ENCODE results near the gene KIAA0232.
"Not testable (repeated sequence)": the region's sequence is repeated elsewhere in the genome, so short reads cannot be mapped to it uniquely, and the experiment has no call there.

KIAA0232 gene

DNA sequence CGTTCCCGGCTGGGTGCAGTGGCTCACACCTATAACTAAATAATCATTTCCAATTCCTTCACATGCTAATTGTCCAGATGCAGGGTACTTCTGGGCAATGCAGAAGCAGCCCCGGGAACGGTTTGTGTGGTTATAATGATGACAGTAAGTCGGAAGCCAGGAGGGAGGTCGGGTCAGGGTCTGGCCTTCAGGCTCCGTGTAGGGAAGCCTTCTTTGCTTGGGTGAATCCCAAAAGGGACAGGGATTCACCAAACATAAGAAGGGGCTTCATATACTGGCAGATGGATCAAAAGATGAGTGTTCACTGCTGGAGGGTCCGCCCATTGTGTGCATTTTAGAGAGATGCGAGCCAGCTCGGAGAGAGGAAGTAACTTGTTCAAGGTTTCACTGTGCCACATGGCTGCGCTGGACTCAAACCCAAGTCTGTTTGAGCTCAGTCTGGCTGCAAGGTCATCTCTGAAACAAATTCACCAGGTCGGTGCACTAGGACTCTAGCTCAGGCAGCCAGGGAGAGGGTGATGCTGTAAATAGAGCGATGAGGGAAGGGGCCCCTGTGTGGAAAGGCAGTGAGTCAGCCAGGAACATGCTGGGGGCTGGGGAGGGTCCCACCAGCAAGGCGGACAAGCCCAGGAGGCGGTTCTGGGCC lies 4.8 kb upstream of the KIAA0232 start:
- no peak for DNase-seq

DNA sequence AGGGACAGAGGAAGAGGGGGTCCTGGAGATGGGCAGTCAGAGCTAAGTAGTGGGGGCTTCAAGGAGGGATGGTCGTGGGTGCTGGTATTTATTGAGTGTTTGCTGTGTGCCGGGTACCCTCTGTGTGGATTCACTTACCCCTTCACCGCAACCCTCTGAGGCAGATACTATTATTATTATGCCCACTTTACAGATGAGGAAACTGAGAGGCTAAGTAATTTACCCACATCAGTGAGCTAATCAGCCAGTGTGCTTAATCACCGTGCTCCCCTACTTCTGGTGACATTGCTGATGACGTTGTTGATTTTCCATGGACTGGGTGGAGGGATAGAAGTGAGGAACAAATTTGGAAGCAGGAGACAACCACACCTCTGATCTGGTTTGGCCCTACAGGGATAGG lies 4.1 kb upstream of the KIAA0232 start:
- no peak for DNase-seq

DNA sequence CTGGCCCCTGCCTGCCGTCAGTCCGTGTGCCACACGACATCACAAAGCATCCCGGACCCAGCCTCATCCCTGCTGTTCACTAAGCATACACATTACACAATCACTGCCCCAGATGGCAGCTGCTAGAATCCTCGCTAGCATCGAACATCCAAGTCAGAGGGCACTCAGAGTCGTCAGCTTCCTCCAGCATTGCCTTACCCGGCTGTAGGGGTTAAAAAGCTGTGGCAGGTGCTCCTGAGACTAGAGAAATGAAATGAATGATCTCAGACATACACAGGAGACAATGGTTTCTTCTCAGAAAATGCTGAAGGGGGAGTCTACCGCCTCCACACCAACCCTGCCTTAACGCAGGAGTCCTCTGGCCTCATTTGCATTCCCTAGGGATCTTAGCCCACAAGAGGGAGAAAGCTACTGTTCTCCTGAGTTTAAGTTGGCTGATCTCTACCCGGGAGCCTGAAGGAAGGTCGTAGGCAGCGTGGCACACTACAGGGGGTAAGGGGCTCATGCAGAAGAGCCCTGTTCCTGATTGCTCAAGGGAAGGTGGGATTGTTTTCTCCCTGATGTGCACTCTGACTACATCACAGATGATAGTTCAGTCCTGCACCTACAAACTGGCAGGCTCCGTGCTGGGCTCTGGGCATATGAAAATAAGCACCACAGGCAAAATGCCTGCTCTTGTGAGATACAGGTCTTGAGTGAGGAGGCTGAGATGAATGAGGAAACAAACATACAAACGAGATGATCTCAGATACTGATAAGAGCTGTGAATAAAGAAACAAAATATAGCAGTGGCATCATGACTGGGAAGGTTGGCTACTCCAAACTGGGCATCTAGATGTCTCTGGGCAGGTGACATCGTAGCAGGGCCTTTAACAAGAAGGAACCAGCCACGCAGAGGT lies 2.6 kb upstream of the KIAA0232 start:
- no peak for DNase-seq

DNA sequence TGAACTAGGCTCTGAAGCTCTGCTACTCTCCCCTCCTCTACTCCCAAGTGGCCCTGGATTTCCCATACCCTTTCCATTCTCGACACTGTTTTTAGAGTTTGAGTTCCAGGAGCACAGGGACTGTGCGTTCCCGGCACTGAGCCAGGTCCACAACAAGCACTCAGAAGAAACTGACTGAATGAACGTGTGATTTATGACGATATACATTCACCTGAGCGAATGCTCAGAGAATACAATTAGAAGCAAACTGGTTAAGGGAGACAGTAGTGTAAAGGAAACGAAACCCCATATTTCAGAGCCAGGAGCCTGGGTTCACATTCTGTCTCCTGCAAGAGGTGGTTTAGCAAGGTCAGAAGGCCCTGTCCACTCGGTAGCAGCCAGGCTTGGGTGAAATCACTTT lies 1.4 kb upstream of the KIAA0232 start:
- no peak for DNase-seq

DNA sequence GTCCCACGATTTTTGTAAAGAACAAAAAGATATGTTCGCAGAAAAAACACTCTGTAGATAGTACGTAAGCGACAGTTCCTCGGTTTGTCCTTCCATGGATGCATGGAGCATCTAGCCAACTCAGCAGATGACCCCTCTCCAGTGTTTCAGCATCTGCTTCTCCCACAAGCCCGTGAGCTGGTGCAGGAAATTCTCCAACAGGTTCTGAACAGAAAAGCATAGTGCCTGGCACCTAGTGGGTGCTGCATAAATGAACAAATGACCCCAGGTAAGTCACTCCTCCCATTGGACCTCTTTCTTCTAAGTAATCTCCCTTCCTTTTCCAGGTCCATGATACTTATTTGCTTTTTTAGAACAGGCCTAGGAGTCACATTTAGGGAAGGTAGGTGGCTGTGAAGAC lies 966 bp upstream of the KIAA0232 start:
- DNase-seq: no peak

DNA sequence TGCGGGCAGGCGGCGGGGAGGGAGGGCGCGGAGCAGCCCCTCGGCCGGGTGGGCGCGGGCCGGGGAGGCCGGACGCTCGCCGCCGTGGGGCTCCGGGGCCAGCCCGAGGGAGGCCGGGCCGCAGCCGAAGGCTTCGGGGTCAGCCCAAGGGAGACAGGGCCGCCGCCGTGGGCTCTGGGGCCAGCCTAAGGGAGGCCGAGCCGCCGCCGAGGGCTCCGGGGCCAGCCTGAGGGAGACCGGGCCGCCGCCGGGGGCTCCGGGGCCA lies 251 bp downstream of the KIAA0232 start:
- DNase-seq: no peak

DNA sequence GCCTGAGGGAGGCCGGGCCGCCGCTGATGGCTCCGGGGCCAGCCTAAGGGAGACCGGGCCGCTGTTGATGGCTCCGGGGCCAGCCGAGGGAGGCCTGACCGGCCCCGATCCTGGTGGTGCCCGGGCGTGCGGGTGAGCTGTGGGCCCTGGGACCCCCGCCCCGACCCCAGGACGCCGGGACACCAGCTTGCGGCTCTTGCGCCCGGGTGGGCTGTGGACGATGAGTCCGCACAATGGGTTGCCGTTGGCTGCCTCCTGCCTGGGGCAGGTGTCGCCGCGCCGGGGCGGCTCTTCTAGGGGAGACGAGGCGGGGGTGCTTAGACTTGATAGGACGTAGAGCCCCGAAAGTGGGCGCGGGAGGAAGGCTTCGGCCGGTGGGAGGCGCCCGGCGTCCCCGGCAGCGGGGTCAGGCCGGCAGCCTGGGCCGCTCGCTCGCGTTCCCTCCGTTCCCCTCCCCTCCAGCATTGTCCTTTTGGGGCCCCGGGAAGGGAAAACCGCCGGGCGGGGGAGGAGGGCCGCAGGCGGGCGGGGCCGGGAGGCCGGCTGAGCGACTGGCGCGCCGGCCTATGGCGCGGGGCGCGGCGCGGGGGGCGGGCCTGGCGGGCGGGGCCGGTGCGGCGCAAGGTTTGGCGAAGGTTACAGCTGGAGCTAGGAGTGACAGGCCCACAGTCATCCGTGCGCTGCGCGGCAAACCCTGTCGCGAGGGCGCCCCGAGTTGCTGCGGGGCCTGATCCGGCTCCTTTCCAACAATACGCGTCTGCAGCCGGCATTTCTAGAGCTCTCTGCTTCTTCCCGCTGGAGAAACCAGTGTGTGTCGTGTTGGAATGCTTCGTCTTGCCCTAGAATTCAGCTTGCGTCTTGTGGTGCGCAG lies 819 bp downstream of the KIAA0232 start:
- DNase-seq: peak; percentile 82 to 86

DNA sequence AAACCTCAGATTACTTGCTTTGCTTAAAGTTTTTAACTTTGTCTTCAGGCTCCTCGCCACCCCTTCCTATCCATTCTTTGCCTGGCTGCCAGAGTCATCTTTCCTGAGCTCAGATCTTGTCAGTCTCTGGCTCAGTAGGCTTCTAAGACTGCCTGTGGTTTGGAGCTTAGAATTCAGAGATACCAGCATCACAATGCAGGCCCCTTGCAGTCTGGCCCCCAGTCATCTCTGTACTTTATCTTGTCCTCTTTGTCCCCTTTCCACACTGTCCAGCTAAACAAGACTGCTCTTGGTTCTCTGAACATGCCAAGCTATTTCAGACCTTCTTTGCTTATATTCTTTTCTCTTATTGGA lies 3.0 kb downstream of the KIAA0232 start:
- no peak for DNase-seq

DNA sequence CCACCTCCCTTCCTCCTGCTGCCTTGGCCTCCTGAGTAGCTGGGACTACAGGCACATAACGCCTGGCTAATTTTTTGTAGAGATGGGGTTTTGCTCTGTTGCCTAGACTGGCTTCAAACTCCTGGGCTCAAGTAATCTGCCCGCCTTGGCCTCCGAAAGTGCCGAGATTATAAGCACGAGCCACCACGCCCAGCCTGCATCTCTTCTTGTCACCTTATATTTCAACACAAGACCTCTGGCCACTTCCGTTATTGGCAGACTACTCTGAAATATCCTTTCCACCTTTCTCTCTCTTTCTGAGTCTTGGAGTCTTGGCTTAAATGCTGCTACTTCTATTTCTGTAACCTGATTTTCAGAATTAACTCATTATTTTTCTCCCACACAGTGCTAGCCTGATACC lies 5.6 kb downstream of the KIAA0232 start:
- no peak for DNase-seq

DNA sequence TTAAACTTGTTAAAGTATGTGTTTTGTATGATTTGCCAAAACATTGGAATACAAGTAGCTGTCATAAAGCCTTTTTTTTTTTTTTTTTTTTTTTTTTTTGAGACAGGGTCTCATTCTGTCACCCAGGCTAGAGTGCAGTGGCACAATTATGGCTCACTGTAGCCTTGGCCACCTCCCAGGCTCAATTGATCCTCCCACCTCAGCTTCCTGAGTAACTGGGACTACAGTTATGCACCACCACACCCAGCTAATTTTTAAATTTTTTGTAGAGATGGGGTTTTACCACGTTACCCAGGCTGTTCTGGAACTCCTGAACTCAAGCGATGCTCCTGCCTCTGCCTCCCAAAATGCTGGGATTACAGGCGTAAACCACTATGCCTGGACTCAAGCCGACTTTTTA lies 8.7 kb downstream of the KIAA0232 start:
- DNase-seq: not testable (repeated sequence)

DNA sequence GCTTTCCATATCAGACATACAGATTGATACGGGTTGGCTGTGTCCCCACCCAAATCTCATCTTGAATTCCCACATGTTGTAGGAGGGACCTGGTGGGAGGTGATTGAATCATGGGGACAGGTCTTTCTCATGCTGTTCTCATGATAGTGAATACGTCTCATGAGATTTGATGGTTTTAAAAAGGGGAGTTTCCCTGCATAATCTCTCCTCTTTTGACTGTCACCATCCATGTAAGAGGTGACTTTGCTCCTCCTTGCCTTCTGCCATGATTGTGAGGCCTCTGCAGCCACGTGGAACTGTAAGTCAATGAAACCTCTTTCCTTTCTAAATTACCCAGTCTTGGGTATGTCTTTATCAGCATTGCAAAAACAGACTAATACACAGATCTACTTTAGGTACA lies 9.3 kb downstream of the KIAA0232 start:
- not testable (repeated sequence) for DNase-seq

DNA sequence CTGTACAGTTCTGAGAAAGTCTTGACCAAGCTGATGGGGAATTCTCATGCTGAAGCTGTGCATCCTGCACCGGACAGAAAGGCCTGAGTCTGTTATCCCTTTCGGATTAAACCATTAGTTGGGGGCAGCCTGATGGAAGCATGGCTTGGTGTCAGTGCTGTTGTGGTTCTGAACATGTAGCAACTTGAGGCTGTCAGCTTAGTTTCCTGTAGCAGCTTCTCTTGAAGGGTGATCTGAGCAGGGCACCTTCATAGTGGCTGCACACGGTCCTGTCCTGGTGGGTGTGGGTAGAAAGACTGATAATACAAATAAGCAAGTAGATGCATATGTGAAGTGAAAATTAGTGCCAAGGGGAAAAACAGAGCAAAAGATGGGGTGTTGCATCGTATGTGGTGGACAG lies 11.7 kb downstream of the KIAA0232 start:
- no peak for DNase-seq

DNA sequence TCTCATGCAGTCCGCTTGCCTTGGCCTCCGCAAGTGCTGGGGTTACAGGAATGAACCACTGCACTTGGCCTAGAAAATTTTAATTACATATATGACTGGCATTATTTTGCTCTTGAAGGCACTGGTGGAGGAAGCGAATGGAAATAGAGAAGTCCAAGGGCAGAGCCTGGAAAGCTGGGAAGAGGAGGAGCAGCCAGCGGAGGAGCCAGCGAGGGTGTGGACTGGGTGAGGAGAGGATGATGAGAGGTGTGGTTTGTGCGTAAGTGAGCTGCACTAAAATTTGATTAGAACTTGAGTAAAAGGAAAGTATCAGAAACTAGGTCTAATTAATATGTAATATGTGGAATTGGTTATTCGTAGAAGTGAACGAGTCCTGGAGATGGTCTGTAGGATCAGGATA lies 13.3 kb downstream of the KIAA0232 start:
- DNase-seq: no peak

DNA sequence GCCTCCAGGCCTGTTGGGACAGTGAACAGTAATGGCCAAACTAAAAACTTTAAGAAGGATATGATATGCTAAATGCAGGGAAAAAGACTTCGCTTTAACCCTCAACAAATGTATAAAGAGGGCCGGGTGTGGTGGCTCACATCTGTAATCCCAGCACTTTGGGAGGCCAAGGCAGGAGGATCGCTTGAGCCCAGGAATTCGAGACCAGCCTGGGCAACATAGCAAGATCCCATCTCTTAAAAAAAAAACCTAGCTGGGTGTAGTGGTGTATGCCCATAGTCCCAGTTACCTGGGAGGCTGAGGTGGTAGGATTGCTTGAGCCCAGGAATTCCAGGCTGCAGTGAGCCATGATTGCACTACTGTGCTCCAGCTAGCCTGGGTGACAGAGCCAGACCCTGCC lies 14.8 kb downstream of the KIAA0232 start:
- DNase-seq: not testable (repeated sequence)

DNA sequence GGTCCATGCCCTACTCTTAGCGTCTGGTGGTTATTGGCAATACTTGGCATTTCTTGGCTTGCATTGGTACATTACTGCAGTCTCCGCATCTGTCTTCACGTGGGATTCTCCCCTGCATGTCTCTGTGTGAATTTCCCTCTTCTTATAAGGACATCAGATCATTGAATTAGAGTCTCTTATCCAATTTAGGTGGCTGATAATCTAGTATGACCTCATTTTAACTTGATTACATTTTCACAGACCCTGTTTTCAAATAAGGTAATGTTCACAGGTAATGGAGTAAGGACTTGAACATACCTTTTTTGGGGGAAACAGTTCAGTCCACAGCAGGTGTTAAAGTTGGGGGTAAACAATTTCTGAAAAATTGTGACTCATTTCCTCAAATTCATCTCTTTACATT lies 16.6 kb downstream of the KIAA0232 start:
- DNase-seq: no peak

DNA sequence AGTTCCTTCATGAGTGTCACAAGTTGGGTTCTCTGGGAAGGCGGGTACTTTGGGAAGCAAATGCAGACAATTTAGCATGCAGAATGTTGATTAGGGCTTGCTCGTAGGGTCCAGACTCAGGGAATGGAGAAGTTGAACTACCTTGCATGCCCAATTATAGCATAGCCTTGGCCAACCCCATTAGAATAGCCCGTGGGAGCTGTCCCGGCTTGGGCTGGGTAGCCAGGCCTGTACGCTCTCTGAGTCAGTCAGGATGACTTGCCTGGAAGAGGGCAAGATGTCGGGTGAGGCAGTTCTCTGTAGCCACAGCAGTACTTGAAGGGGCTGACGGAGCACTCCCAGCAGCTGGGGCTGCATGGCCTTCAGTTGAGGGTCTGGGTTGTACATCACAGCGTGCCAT lies 19.5 kb downstream of the KIAA0232 start:
- DNase-seq: no peak

DNA sequence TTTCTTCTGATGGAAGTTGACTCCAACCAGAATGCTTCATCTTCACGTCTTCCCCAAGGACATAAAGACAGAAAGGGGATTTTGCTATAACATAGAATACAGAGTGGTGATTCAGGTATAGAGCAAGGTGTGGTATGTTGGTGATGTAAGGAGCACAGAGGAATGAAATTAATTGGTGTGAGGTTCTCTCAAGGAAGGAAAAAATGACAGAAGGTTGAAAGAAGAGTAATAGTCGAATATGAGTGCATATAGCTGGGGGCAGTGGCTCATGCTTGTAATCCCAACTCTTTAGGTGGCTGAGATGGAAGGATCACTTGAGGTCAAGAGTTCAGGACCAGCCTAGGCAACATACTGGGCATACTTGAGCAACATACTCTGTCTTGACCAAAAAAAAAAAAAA lies 20.1 kb downstream of the KIAA0232 start:
- no peak for DNase-seq

DNA sequence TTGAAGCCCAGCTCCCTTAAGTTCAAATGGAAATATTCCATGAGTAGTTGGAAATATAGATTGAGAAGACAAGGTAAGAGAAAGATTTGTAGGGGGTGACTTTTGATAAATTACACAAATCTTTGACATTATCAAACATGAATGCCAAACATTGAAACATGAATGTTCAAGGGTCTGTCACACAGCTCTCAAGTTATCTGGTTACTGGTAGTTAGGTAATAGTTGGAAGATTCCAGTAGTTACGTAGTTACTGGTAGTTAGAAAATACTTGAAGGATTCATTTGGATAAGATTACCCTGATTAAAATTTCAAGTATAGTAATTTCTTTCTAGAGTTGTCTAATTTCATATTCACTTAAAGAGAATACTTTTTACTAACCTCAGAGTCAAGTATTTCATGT lies 20.7 kb downstream of the KIAA0232 start:
- DNase-seq: no peak

DNA sequence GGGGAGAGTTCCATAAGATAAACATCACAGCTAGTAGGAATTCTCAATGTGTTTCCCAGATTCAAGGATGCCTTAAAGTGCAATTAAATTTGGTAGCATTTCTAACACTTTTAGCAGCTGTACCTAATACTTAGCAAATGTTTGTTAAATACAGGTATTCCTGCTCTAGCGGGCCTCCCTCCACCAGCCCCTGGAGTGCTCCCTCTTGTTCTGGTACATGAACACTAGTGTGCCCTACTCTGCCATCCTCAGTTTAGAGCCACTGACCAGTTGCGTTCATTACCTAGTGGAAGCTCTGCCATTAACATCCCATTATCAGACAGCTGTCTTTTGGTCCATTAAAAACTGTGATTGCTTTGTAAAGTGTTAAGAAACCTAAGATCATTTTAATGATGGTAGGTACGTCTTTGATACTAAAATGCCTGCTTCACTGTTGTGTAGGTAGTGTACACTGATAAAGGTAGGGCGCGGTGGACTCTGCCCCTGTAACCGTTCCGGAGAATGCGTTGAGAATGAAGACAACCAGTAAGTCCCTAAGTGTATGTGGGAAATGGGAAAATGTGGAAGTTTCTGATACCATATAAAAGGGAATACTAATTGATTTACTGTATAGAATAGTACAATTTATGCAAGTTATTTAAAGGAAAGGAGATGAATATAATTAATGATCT lies 21.7 kb downstream of the KIAA0232 start:
- DNase-seq: no peak

DNA sequence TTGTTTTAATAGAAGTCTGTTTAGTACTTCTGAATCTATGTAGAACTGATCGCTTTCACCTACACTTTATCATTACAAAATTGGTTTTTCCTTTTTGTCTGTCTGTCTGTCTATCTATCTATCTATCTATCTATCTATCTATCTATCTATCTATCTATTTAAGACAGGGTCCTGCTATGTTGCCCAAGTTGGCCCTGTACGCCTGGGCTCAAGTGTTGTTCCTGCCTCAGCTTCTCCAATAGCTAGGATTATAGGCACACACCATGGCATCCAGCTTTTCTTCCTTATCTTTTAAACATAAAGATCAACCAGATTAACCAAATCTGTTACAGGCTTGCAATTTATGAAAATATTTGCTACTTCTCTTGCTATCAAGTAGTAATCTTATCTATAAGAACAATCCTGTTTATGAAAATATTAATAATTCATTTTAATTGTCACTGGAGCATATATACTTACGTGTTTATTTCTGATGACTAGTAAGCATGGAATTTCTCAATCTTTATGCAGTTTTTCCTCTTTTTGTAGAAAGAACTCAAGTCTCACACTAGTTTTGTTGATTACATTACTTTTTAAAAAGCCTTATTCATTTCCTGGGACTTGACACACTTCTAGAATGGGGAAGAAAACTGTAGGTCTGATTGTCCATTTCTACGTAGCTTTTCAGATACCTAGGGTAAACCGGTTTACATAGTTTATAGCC lies 24.5 kb downstream of the KIAA0232 start:
- DNase-seq: no peak

DNA sequence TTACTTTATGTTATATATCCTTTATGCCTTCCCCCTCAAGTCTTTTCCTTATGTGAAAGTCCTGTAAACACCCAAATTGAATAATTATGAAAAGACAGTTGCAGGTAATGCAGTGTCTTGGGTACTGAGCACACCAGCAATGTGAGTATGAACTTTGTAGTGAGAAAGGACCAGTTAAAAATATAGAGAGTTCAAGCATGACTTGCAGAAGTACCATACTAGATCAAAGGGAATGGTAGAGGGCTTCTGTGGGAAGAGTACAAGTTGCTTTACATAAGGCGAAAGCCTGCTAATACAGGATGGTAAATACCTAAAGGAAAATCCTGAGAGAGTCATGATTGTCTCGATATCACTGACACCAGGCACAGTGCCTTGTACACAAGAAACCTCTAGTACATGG lies 25.7 kb downstream of the KIAA0232 start:
- no peak for DNase-seq

DNA sequence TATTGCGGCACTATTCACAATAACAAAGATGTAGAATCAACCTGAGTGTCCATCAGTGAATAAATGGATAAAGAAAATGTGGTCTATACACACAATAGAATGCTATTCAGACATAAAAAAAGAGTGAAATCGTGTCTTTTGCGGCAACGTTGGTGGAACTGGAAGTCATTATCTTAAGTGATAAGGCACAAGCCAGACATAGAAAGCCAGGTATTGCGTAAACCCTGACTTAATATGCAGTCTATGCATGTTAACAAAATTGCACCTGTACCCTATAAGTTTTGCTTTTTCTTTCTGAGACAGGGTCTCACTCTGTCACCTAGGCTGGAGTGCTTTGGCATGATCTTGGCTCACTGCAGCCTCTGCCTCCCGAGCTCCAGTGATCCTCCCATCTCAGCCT lies 28.6 kb downstream of the KIAA0232 start:
- DNase-seq: no peak

DNA sequence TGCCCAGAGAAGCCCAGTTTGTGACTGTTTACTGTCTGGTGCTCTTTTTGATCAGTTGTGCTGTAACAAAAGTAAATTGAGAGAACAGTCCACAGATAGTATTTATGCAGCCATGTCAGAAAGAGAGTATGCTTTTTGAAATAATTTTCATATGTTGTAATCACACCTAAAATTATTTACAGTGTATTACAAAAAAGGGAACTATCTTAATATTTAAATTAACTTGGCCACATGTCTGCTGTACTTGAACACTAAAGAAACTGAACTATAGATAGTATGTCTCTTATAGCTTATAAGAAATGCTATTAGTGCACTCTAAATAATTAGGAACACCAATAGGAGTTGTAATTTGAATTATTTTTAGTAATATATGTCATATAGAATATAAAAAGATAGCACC lies 30.2 kb downstream of the KIAA0232 start:
- no peak for DNase-seq
